ACC112 (cell line): ENCODE results near the gene MCRIP2.

Experiments used
- H2AFZ ChIP-seq: fragments of 200-600 bp; sonication (generic); one replicate; pipeline ENCODE4 v1.6.0; 2017; ENCODE audit warnings: antibody characterized with exemption, low read length; ENCODE audit not compliant: unreplicated experiment
- H3K27ac ChIP-seq: fragments of 200-600 bp; sonication (generic); 2 replicates; pipeline ENCODE4 v1.5.1; 2014; ENCODE audit warnings: low read depth, mild to moderate bottlenecking, antibody characterized with exemption, low read length, moderate library complexity
- H3K27me3 ChIP-seq: fragments of 200-600 bp; sonication (generic); 2 replicates; pipeline ENCODE4 v1.6.1; 2014; ENCODE audit warnings: mild to moderate bottlenecking, antibody characterized with exemption, low read length, moderate library complexity, mixed read lengths; ENCODE audit not compliant: insufficient read depth
- H3K36me3 ChIP-seq: fragments of 200-600 bp; sonication (generic); 2 replicates; pipeline ENCODE4 v1.6.1; 2016; ENCODE audit warnings: mild to moderate bottlenecking, antibody characterized with exemption, low read length, moderate library complexity, mixed read lengths; ENCODE audit not compliant: insufficient read depth
- H3K4me1 ChIP-seq: fragments of 200-600 bp; sonication (generic); one replicate; pipeline ENCODE4 v1.6.1; 2016; ENCODE audit warnings: low read length, mixed read lengths; ENCODE audit not compliant: insufficient read depth, unreplicated experiment, control insufficient read depth
- H3K4me3 ChIP-seq: fragments of 200-600 bp; sonication (generic); 2 replicates; pipeline ENCODE4 v1.5.1; 2014; ENCODE audit warnings: mild to moderate bottlenecking, low read depth, low read length
- H3K79me2 ChIP-seq: fragments of 200-600 bp; sonication (generic); one replicate; pipeline ENCODE4 v1.6.0; 2016; ENCODE audit warnings: low read length; ENCODE audit not compliant: control insufficient read depth, unreplicated experiment, insufficient read depth

The MCRIP2 gene

DNA sequence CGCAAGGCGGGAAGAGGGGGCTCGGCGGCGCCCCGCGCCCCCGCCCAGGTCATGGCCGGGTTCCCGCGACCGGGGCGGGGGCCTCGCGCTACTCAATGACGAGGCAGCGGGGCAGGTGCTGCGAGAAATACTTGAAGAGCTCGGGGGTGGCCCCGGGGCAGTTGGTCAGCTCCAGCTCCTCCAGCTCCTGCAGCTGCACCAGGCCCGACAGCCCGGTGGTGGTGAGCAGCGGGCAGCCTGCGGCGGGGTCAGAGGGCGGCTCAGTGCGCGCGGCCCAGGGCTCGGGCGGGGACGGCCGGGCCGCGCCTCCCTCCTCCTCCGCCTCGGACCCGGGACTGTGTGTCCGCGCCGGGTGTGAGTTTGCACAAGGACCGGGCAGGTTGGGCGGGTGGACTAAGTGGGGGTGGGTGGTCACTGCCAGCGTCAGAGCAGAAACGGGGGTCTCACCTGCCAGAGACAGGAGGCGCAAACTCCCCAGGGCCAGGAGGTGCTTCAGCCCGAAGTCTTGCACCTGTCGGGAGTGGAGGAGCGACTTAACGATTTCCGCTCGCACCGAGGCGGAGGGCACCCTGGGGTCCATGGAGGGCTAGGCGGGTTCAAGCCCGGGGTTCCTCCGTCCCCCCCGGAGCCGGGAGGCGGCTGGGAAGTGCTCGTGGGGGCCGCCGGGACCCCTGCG lies 52.7 kb downstream of the MCRIP2 start:
- peaks cover 54% of the 10 kb centered on the region for H3K27me3 ChIP-seq
- H3K36me3 ChIP-seq = no peaks in the 10 kb centered on the region
- H3K4me1 ChIP-seq = peaks cover 4% of the 10 kb centered on the region
- peaks cover 3% of the 10 kb centered on the region for H3K79me2 ChIP-seq
- no peak overlapping the region for H3K27ac ChIP-seq
- no peak overlapping the region for H2AFZ ChIP-seq
- H3K4me3 ChIP-seq = no peak overlapping the region

DNA sequence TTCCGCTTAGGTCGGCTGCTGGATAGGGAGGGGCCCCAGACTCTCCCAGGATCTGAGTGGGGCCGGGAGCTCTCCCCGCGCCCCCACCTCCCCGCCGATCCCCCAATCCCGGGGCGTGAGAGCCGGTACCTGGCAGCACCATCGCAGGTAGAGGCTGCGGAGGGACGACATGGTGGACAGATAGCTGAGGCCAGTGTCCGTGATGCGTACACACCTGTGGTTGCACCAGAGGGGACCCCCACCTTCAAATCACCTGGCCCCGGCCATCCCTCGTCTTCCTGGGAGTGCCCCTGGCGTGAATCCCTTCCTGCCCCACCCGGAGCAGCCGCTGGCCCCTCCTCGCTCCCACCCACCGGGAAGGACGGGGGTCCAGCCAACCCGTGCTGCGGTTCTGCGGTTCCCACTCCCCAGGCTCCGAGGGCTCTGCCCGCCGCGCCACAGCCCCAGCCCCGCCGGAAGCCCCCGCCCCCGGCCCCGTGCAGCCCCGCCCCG lies 53.3 kb downstream of the MCRIP2 start:
- Histone ChIP-seq H3K4me3 (no peak overlapping the region), H3K36me3 (no peaks in the 10 kb centered on the region), H2AFZ (no peak overlapping the region), H3K27me3 (peaks cover 56% of the 10 kb centered on the region), H3K4me1 (no peaks in the 10 kb centered on the region), H3K79me2 (no peaks in the 10 kb centered on the region), H3K27ac (no peak overlapping the region)

DNA sequence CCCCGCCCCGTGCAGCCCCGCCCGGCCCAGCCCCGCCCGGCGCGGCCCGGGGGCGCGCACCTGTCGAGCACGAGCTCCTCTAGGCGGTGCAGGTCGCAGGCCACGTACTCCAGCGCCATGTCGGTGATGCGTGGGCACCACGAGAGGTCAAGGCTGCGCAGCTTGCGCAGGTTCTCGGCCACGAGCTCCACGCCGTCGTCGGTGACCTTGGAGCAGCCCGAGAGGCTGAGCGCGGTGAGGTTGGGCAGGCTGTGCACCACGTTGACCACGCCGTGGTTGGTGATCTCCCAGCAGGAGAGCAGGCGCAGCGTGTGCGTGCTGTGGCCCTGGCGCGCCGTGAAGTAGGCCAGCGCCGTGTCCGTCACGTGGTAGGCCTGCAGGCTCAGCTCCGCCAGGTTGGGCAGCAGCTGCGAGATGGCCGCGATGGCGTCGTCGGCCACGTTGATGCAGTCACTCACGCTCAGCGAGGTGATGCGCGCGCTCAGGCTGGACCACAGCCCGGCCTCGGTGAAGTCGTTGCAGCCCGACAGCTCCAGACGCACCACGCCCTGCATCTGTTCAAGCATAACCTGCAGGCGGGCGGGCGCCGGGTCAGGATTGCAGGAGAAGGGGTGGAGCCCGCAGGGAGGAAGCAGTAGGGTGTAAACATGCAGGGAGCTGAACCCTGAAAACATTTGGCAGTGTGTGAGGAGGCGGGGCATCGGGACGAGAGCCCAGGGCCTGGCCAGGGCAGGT lies 53.9 kb downstream of the MCRIP2 start:
- H3K27ac ChIP-seq = no peak overlapping the region
- no peaks in the 10 kb centered on the region for H3K36me3 ChIP-seq
- peak overlapping the region; percentile 35; the same call in 1 of the 2 replicates for H3K4me3 ChIP-seq
- H2AFZ ChIP-seq = no peak overlapping the region
- H3K27me3 ChIP-seq = peaks cover 62% of the 10 kb centered on the region
- no peaks in the 10 kb centered on the region for H3K4me1 ChIP-seq
- no peaks in the 10 kb centered on the region for H3K79me2 ChIP-seq
